Lower lobe of right lung (tissue), 2 donors: ENCODE results near the gene C12orf60. TPM values are rescaled to one million over a fixed set of nuclear protein-coding genes. Genes with fewer than 3 reads are reported as not detected.

Experiments
- ATAC-seq, 2 donors: fragments of 200-7000 bp; cut with Tn5 transposase; one replicate each; pipeline ENCODE4 v1.9.1; 2020 to 2022; ENCODE audit warnings: mild to moderate bottlenecking in 2 of 2, moderate library complexity in 2 of 2
- DNase-seq: peaks from one replicate; pipeline ENCODE4 v3.0.0-alpha.2; 2020
- H3K27ac ChIP-seq: fragments of 200-600 bp; one replicate; pipeline ENCODE4 v1.8.0; 2022
- H3K27me3 ChIP-seq: fragments of 200-600 bp; one replicate; pipeline ENCODE4 v1.8.0; 2022; ENCODE audit warnings: low read depth
- H3K36me3 ChIP-seq: fragments of 200-600 bp; one replicate; pipeline ENCODE4 v1.8.0; 2022; ENCODE audit warnings: mild to moderate bottlenecking
- H3K4me1 ChIP-seq: fragments of 200-600 bp; one replicate; pipeline ENCODE4 v1.8.0; 2022
- H3K4me3 ChIP-seq: fragments of 200-600 bp; one replicate; pipeline ENCODE4 v1.8.0; 2022; ENCODE audit warnings: mild to moderate bottlenecking
- H3K9me3 ChIP-seq: fragments of 200-600 bp; one replicate; pipeline ENCODE4 v1.8.0; 2022
- CTCF ChIP-seq: fragments of 200-600 bp; IDR thresholded peaks from one replicate; pipeline ENCODE4 v1.8.0; 2022; ENCODE audit warnings: antibody characterized with exemption, mild to moderate bottlenecking
- intact Hi-C: fragments of 100-400 bp; cut with DNase I; formaldehyde crosslinking; loops from one replicate; pipeline ENCODE4 v1.11.0; 2022
- total RNA-seq: library from RNA; stranded (reverse); fragmentation: NEBNext Ultra II Directional; extraction: Animal tissue kit (Norgen Biotek cat#: 25700); gene quantifications from one replicate; pipeline ENCODE4 v1.2.1, GENCODE V29; 2021
- donor health status: DM: no; HTN: yes; CAD: no; lungs with severe emphysema.

C12orf60 gene
- total RNA-seq, 1 donor from 2014 or later = 0.77 TPM

- ATAC-seq (no peak), DNase-seq (no peak)
- H3K4me1 ChIP-seq = peaks cover 11% of the 10 kb centered on the region
- H3K27me3 ChIP-seq = no peaks in the 10 kb centered on the region
- TF ChIP-seq CTCF = no peak
- H3K9me3 ChIP-seq = no peaks in the 10 kb centered on the region
- no peak overlapping the region for H3K27ac ChIP-seq
- intact Hi-C loops = no loop called here
- no peak overlapping the region for H3K4me3 ChIP-seq
- peaks cover 21% of the 10 kb centered on the region for H3K36me3 ChIP-seq
These were observed 22.6 kb upstream of the C12orf60 start for GRCh38 chr12:14780859-14781258.

DNA sequence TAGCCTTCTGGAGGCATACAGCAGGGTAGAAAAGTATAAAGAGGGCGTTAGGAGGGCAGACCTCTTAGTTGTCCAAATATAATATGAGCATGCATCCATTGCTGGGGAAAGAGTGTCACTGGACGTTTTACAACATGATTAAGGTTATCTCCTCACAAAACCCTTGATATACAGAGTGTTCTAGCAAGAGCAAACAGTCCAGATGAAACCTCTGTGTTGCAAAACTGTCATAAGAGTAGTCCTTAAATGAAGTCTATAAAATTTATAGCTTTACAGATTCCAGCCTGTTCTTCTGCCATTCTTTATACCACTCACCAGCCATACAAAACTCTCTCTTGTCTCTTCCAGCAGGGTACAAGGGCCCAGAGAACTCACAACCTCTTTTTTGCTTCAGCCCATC, 21.9 kb upstream of the C12orf60 start:
- peaks cover 4% of the 10 kb centered on the region for H3K4me1 ChIP-seq
- no peak for TF ChIP-seq CTCF
- H3K27ac ChIP-seq = no peak overlapping the region
- H3K27me3 ChIP-seq = no peaks in the 10 kb centered on the region
- no peaks in the 10 kb centered on the region for H3K9me3 ChIP-seq
- no peak overlapping the region for H3K4me3 ChIP-seq
- ATAC-seq = no peak
- intact Hi-C loops = no loop called here
- peaks cover 28% of the 10 kb centered on the region for H3K36me3 ChIP-seq
- no peak for DNase-seq

- DNase-seq (no peak), ATAC-seq (no peak)
- no peaks in the 10 kb centered on the region for H3K4me1 ChIP-seq
- intact Hi-C loops = no loop called here
- no peaks in the 10 kb centered on the region for H3K27me3 ChIP-seq
- no peak overlapping the region for H3K27ac ChIP-seq
- no peak overlapping the region for H3K4me3 ChIP-seq
- peaks cover 40% of the 10 kb centered on the region for H3K36me3 ChIP-seq
- TF ChIP-seq CTCF = no peak
- no peaks in the 10 kb centered on the region for H3K9me3 ChIP-seq
These were observed 20.7 kb upstream of the C12orf60 start for GRCh38 chr12:14782756-14783155.

DNA sequence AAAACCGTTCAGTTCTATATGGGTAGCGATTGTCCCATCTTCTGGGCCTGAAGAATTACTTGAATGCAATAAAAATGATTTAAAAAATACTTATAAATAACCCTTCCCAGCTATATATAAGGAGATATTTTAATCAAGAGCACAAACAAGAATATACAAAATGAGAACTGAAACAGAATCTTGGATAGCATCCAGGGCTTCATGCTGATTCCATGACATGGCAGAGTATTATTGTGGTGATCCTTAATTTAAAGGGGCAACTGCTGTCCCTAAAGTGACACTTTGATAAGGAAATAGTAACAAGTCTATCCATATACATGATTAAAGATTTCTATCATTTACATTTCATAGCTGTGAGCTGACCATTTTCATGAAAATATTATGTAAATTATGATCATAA, 19.0 kb upstream of the C12orf60 start:
- ATAC-seq = no peak
- Histone ChIP-seq H3K4me1 (no peaks in the 10 kb centered on the region), H3K36me3 (peaks cover 57% of the 10 kb centered on the region), H3K4me3 (no peak overlapping the region), H3K9me3 (no peaks in the 10 kb centered on the region), H3K27ac (no peak overlapping the region), H3K27me3 (no peaks in the 10 kb centered on the region)
- intact Hi-C loops = no loop called here
- no peak for TF ChIP-seq CTCF
- no peak for DNase-seq

GRCh38 chr12:14785568-14785967, 17.9 kb upstream of the C12orf60 start:
- Histone ChIP-seq H3K27me3 (no peaks in the 10 kb centered on the region), H3K27ac (no peak overlapping the region), H3K36me3 (peaks cover 68% of the 10 kb centered on the region), H3K4me3 (no peak overlapping the region), H3K4me1 (no peaks in the 10 kb centered on the region), H3K9me3 (no peaks in the 10 kb centered on the region)
- intact Hi-C loops = no loop called here
- ATAC-seq = no peak
- no peak for TF ChIP-seq CTCF
- DNase-seq = no peak

GRCh38 chr12:14795028-14795448, 8.4 kb upstream of the C12orf60 start:
- no peak for TF ChIP-seq CTCF
- ATAC-seq (no peak), DNase-seq (no peak)
- intact Hi-C loops = no loop called here
- Histone ChIP-seq H3K27me3 (no peaks in the 10 kb centered on the region), H3K36me3 (peaks cover 99% of the 10 kb centered on the region), H3K4me3 (no peak overlapping the region), H3K27ac (no peak overlapping the region), H3K9me3 (no peaks in the 10 kb centered on the region), H3K4me1 (no peaks in the 10 kb centered on the region)
